Thymus (tissue), 11 donors: ENCODE data around the gene PRKRIP1. TPM values are rescaled to one million over a fixed set of nuclear protein-coding genes. Genes with fewer than 3 reads are reported as not detected.

Experiments
- DNase-seq, 9 donors: peaks; one replicate each; pipeline ENCODE4 v3.0.0-alpha.2; 2013; ENCODE audit warnings: low spot score in 9 of 9, low read depth in 6 of 9, missing footprints in 1 of 9
- H3K27ac ChIP-seq, 2 donors: one replicate each; pipeline ENCODE4 v1.5.1; 2013; ENCODE audit warnings: control low read depth in 1 of 2, low read depth in 1 of 2, low read length in 1 of 2, mild to moderate bottlenecking in 1 of 2, moderate library complexity in 1 of 2
- H3K27me3 ChIP-seq, 2 donors: one replicate each; pipeline ENCODE4 v1.5.1; 2013; ENCODE audit warnings: low read length in 1 of 2; ENCODE audit not compliant: control insufficient read depth in 2 of 2, insufficient read depth in 1 of 2
- H3K36me3 ChIP-seq, 2 donors: one replicate each; pipeline ENCODE4 v1.5.1; 2013; ENCODE audit warnings: low read length in 1 of 2, mild to moderate bottlenecking in 1 of 2, moderate library complexity in 1 of 2; ENCODE audit not compliant: control insufficient read depth in 2 of 2, insufficient read depth in 2 of 2
- H3K4me1 ChIP-seq, 2 donors: one replicate each; pipeline ENCODE4 v1.5.1; 2013; ENCODE audit warnings: low read length in 2 of 2; ENCODE audit not compliant: control insufficient read depth in 2 of 2, insufficient read depth in 2 of 2
- H3K4me3 ChIP-seq, 2 donors: one replicate each; pipeline ENCODE4 v1.5.1; 2013; ENCODE audit warnings: low read length in 2 of 2, control low read depth in 1 of 2, mild to moderate bottlenecking in 1 of 2
- H3K9me3 ChIP-seq, 2 donors: one replicate each; pipeline ENCODE4 v1.5.1; 2013; ENCODE audit warnings: low read length in 1 of 2, mild to moderate bottlenecking in 1 of 2; ENCODE audit not compliant: control insufficient read depth in 2 of 2, insufficient read depth in 1 of 2
- WGBS: extraction: QIAGEN DNeasy Blood & Tissue Kit; methylation state at CpG from one replicate; pipeline ENCODE4 v1.1.7; 2013; 5-methylcytosine and 5-hydroxymethylcytosine counted together
- polyA plus RNA-seq: library from polyadenylated mRNA; stranded (reverse); fragments of 200-250 nt; gene quantifications from one replicate; pipeline ENCODE4 v1.2.3, GENCODE V29; 2013
- total RNA-seq: library from RNA; stranded (reverse); fragments of 120-200 nt; gene quantifications from one replicate; pipeline ENCODE4 v1.2.4, GENCODE V29; 2013
- donor health status: healthy.

PRKRIP1 gene
- total and polyA plus RNA-seq, 2 donors = 19.4 to 54.4 TPM

DNA sequence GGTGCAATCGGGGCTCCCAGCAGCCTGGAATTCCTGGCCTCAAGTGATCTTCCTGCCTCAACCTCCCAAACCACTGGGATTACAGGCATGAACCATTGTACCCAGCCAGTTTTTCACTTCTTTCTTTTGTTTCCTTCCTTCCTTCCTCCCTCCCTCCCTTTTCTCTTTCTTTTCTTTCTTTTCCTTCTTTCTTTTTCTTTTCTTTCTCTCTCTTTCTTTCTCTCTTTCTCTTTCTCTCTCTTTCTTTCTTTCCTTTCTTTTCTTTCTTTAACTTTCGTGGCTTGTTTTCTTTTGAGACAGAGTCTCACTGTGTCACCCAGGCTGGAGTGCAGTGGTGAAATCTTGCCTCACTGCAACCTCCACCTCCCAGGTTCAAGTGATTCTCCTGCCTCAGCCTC, 49.5 kb downstream of the PRKRIP1 start:
- H3K36me3 ChIP-seq = peaks cover 34 to 40% of the 10 kb centered on the region in 2 donors
- 81% methylated on average over 2 of the region's 2 CpGs for WGBS
- no peak overlapping the region for H3K27ac ChIP-seq
- H3K9me3 ChIP-seq = peaks cover 0 to 6% of the 10 kb centered on the region in 2 donors
- peaks cover 0 to 23% of the 10 kb centered on the region in 2 donors for H3K4me1 ChIP-seq
- DNase-seq = no peak
- H3K4me3 ChIP-seq = no peak overlapping the region
- no peaks in the 10 kb centered on the region for H3K27me3 ChIP-seq

DNA sequence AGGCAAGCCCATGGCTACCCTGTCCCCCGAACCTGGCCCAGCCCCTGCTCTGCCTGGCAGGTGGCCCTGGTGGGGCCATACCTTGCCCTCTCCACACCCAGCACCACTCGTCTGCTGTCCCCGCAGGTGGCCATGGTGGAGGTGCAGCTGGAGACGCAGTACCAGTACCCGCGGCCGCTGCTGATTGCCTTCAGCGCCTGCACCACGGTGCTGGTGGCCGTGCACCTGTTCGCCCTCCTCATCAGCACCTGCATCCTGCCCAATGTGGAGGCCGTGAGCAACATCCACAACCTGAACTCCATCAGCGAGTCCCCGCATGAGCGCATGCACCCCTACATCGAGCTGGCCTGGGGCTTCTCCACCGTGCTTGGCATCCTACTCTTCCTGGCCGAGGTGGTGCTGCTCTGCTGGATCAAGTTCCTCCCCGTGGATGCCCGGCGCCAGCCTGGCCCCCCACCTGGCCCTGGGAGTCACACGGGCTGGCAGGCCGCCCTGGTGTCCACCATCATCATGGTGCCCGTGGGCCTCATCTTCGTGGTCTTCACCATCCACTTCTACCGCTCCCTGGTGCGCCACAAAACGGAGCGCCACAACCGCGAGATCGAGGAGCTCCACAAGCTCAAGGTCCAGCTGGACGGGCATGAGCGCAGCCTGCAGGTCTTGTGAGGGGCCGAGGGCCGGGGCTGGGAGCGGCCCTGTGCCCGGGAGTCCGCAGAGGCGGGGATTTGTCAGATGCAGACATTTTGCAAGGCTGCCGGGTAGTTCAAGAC, 50.4 kb downstream of the PRKRIP1 start:
- Histone ChIP-seq H3K9me3 (peaks cover 0 to 6% of the 10 kb centered on the region in 2 donors), H3K4me3 (no peak overlapping the region), H3K36me3 (peaks cover 34 to 39% of the 10 kb centered on the region in 2 donors), H3K27me3 (no peaks in the 10 kb centered on the region), H3K4me1 (peaks cover 0 to 14% of the 10 kb centered on the region in 2 donors), H3K27ac (no peak overlapping the region)
- no peak for DNase-seq
- WGBS = 97% methylated on average over 41 of the region's 41 CpGs

DNA sequence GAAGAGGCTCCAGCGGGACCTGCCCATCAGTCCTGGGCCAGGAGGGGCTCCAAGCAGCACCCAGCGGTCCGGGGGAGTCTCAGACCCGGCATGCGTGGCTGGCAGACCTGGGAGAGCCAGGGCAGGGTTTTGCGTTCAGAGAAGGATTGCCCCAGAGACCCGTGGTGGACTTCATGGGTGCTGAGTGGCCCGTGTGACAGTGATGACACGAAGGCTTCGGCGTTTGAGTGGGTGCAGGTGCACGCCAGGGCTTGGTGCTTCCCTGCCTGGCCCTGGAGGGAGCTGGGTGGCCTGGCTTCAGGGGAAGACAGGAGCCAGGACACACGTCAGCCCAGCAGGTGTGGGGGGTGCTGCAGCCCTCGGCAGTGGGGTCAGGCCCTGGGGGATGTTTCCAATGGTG, 51.1 kb downstream of the PRKRIP1 start:
- peaks cover 29 to 32% of the 10 kb centered on the region in 2 donors for H3K36me3 ChIP-seq

DNA sequence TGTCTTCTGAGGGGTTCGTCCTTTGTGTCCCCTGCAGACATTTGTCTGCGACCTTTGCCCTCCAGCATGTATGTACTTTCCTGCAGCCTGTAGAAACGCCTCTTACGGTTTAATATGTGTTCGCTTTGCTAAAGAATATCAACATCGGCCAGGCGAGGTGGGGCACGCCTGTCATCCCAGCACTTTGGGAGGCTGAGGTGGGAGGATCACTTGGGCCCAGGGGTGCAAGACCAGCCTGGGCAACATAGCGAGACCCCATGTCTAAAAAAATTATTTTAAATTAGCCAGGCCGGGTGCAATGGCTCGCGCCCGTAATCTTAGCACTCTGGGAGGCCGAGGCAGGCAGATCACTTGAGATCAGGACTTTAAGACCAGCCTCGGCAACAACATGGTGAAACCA, 53.0 kb downstream of the PRKRIP1 start:
- H3K27me3 ChIP-seq = no peaks in the 10 kb centered on the region
- H3K36me3 ChIP-seq = peaks cover 29 to 32% of the 10 kb centered on the region in 2 donors
- no peak overlapping the region for H3K4me3 ChIP-seq
- WGBS = 98% methylated on average over 15 of the region's 15 CpGs
- H3K9me3 ChIP-seq = peaks cover 0 to 3% of the 10 kb centered on the region in 2 donors
- DNase-seq = no peak
- H3K27ac ChIP-seq = no peak overlapping the region
- peaks cover 0 to 6% of the 10 kb centered on the region in 2 donors for H3K4me1 ChIP-seq

More for the DNA sequence above, 51.1 kb downstream of the PRKRIP1 start:
- Histone ChIP-seq H3K27me3 (no peaks in the 10 kb centered on the region), H3K9me3 (peaks cover 0 to 3% of the 10 kb centered on the region in 2 donors), H3K4me3 (no peak overlapping the region), H3K4me1 (peaks cover 0 to 10% of the 10 kb centered on the region in 2 donors), H3K27ac (no peak overlapping the region)
- DNase-seq = no peak
- 98% methylated on average over 14 of the region's 14 CpGs for WGBS

DNA sequence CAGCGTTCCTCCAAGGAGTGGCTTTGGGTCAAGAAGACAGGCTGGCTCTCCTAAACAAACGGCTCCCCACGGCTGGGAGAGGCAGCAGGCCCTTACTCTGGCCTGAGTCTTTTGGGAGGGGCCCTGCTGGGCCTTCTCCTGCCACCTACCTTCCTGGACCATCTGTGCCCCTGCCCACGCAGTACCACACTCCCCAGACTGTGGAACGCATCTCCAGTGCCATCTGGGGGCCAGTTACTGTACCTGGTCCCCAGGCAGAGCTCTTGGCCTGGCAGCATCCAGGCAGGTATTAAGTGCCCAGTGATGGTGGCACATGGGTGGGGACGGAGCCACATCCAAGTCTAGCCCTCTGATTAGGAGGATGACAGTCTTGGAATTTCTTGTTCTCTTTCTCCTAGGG, 54.1 kb downstream of the PRKRIP1 start:
- no peak overlapping the region for H3K27ac ChIP-seq
- H3K4me3 ChIP-seq = no peak overlapping the region
- H3K27me3 ChIP-seq = no peaks in the 10 kb centered on the region
- peaks cover 0 to 6% of the 10 kb centered on the region in 2 donors for H3K4me1 ChIP-seq
- peak in 2 of 9 donors; percentile 51 to 59 for DNase-seq
- 85% methylated on average over 6 of the region's 6 CpGs for WGBS
- peaks cover 28 to 29% of the 10 kb centered on the region in 2 donors for H3K36me3 ChIP-seq
- peaks cover 0 to 3% of the 10 kb centered on the region in 2 donors for H3K9me3 ChIP-seq

DNA sequence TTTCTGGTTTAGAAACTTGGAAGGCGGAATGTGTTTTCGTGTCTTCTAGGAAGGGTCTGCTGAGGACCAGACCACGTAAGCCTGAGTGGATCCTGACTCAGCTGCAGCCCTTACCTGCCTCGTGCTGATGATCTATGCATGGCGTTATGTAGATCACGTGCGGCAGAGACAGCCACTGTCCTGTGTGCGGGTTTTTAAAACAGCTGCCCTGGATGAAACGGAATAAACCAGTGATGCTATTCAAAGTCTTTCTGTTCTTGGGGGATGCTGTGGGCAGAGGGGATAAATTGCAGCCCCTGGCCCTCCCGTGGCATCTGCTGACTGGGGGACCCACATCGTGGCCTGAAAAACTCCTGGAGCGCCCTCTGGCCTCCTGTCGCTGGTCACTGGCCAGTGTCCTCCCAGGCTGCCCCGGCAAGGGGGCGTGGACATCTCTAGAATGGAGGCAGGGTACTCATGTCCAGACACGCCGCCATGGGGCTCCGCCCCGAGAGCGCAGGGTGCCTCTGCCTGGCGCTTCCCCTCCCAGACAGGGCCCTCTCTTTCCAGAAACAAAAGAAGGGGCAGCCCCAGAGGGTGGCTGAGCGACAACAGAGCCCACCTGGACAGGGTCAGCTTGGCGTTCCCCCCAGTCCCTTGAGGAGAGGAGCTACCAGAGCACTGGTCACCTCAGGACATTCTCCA, 55.4 kb downstream of the PRKRIP1 start:
- H3K27me3 ChIP-seq = no peaks in the 10 kb centered on the region
- peaks cover 0 to 3% of the 10 kb centered on the region in 2 donors for H3K4me1 ChIP-seq
- H3K27ac ChIP-seq = no peak overlapping the region
- H3K4me3 ChIP-seq = no peak overlapping the region
- 92% methylated on average over 23 of the region's 23 CpGs for WGBS
- no peaks in the 10 kb centered on the region for H3K9me3 ChIP-seq
- DNase-seq = no peak
- peaks cover 34 to 35% of the 10 kb centered on the region in 2 donors for H3K36me3 ChIP-seq

DNA sequence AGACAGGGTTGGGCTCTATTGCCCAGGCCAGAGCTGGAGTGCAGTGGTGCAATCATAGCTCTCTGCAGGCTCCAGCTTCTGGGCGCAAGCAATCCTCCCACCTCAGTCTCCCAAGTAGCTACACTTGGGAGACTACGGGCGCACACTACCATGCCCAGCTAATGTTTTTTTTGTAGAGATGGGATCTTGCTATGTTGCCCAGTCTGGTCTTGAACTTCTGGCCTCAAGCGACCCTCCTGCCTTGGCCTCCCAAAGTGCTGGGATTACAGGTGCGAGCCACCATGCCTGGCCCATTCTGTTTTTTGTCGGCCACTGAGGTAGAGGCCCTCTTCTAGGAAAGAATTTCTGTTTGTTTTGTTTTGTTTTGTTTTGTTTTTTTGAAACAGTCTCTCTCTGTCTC, 56.3 kb downstream of the PRKRIP1 start:
- 93% methylated on average over 6 of the region's 6 CpGs for WGBS
- peaks cover 33 to 34% of the 10 kb centered on the region in 2 donors for H3K36me3 ChIP-seq

DNA sequence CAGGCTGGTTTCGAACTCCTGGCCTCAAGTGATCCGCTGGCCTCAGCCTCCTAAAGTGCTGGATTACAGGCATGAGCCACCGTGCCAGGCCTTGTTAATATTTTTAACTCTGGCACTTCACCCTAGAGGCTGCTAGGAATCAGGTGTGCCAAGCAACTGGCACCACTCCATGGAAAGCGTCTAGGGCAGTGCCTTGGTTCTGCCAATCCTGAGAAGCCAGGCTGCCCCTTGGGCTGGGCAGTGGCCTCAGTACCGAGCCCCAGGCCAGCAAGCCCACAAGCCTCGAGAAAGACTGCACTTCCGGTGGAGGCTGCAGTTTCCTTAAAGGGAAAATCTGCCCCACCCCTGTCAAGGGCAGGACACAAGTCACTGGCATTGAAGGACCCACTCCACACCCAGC, 57.2 kb downstream of the PRKRIP1 start:
- Histone ChIP-seq H3K36me3 (peaks cover 32 to 34% of the 10 kb centered on the region in 2 donors), H3K4me1 (peaks cover 0 to 3% of the 10 kb centered on the region in 2 donors), H3K9me3 (no peaks in the 10 kb centered on the region), H3K27me3 (no peaks in the 10 kb centered on the region), H3K4me3 (no peak overlapping the region), H3K27ac (no peak overlapping the region)
- no peak for DNase-seq
- 95% methylated on average over 7 of the region's 7 CpGs for WGBS

More for the DNA sequence above, 56.3 kb downstream of the PRKRIP1 start:
- no peaks in the 10 kb centered on the region for H3K27me3 ChIP-seq
- no peak for DNase-seq
- H3K4me1 ChIP-seq = peaks cover 0 to 3% of the 10 kb centered on the region in 2 donors
- no peak overlapping the region for H3K27ac ChIP-seq
- no peaks in the 10 kb centered on the region for H3K9me3 ChIP-seq
- H3K4me3 ChIP-seq = no peak overlapping the region

DNA sequence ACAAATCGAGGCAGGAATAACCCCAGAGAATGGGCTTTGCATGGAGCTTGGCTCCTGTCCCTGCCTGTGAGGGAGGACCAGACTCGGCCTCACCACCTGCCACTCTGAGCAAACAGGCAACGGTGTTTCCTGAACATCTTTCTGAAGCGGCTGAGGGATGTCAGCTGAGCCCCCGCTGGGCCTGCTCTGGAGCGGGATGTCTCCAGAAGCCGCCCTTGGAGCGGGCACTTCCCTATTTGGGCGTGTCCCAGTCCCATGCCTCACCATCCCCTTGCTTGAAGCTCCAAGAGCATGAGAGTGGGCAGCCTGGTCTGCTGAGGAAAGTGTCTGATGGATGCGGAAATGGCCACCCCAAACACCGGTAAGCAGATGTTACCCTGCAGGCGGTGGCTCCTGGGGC, 58.3 kb downstream of the PRKRIP1 start:
- no peaks in the 10 kb centered on the region for H3K9me3 ChIP-seq
- no peak overlapping the region for H3K27ac ChIP-seq
- H3K36me3 ChIP-seq = peaks cover 36 to 41% of the 10 kb centered on the region in 2 donors
- peaks cover 0 to 3% of the 10 kb centered on the region in 2 donors for H3K4me1 ChIP-seq
- DNase-seq = no peak
- no peak overlapping the region for H3K4me3 ChIP-seq
- H3K27me3 ChIP-seq = no peaks in the 10 kb centered on the region
- 92% methylated on average over 12 of the region's 12 CpGs for WGBS
